Loucy (cell line): ENCODE data around the gene SMYD2.

ENCODE experiments used
- H2AFZ ChIP-seq: fragments of 200-600 bp; sonication (generic); 2 replicates; pipeline ENCODE4 v1.6.0; 2016; ENCODE audit warnings: antibody characterized with exemption, mild to moderate bottlenecking, low read length, moderate library complexity
- H3F3A ChIP-seq: fragments of 200-600 bp; 2 replicates; pipeline ENCODE4 v1.6.0; 2016; ENCODE audit warnings: antibody characterized with exemption, low read depth, mild to moderate bottlenecking
- H3K27me3 ChIP-seq: fragments of 200-600 bp; sonication (generic); 2 replicates; pipeline ENCODE4 v1.6.1; 2014; ENCODE audit warnings: low read length, mild to moderate bottlenecking; ENCODE audit not compliant: insufficient read depth, poor library complexity, severe bottlenecking
- H3K36me3 ChIP-seq: fragments of 200-600 bp; sonication (generic); 2 replicates; pipeline ENCODE4 v1.6.1; 2016; ENCODE audit warnings: low read length; ENCODE audit not compliant: insufficient read depth
- H3K4me1 ChIP-seq: fragments of 200-600 bp; sonication (generic); 2 replicates; pipeline ENCODE4 v1.5.1; 2014; ENCODE audit warnings: low read length, mild to moderate bottlenecking; ENCODE audit not compliant: insufficient read depth, poor library complexity, severe bottlenecking
- H3K4me2 ChIP-seq: fragments of 200-600 bp; sonication (generic); 2 replicates; pipeline ENCODE4 v1.6.0; 2014; ENCODE audit warnings: antibody characterized with exemption, low read length, low read depth, mild to moderate bottlenecking; ENCODE audit not compliant: poor library complexity, severe bottlenecking
- H3K4me3 ChIP-seq: fragments of 200-600 bp; sonication (generic); 2 replicates; pipeline ENCODE4 v1.5.1; 2014; ENCODE audit warnings: low read length, mild to moderate bottlenecking, mixed read lengths; ENCODE audit not compliant: poor library complexity, severe bottlenecking
- H3K79me2 ChIP-seq: fragments of 200-600 bp; sonication (generic); 2 replicates; pipeline ENCODE4 v1.6.1; 2014; ENCODE audit warnings: low read length; ENCODE audit not compliant: insufficient read depth
- H3K9ac ChIP-seq: fragments of 200-600 bp; sonication (generic); 2 replicates; pipeline ENCODE4 v1.6.0; 2014; ENCODE audit warnings: mild to moderate bottlenecking, low read depth, low read length, moderate library complexity; ENCODE audit not compliant: poor library complexity, severe bottlenecking
- H3K9me2 ChIP-seq: fragments of 200-600 bp; sonication (generic); replicated peaks from 2 replicates; pipeline ENCODE4 v1.6.1; 2016; ENCODE audit warnings: low read depth, low read length, mixed read lengths
- H3K9me3 ChIP-seq: fragments of 200-600 bp; sonication (generic); 2 replicates; pipeline ENCODE4 v1.6.1; 2014; ENCODE audit warnings: mild to moderate bottlenecking, antibody characterized with exemption, low read length, low read depth; ENCODE audit not compliant: insufficient read depth
- H4K20me1 ChIP-seq: fragments of 200-600 bp; sonication (generic); 2 replicates; pipeline ENCODE4 v1.6.0; 2014; ENCODE audit warnings: antibody characterized with exemption, low read length, mild to moderate bottlenecking; ENCODE audit not compliant: insufficient read depth, poor library complexity, severe bottlenecking
- EZH2phosphoT487 ChIP-seq: fragments of 200-600 bp; IDR thresholded peaks from 2 replicates; pipeline ENCODE4 v1.6.1; 2018; ENCODE audit warnings: antibody characterized with exemption, mild to moderate bottlenecking, moderate library complexity, borderline replicate concordance
- TF ChIP-seq, protein P1 (sequence below): fragments of 200-600 bp; sonication (generic); conservative IDR thresholded peaks from 2 replicates; pipeline ENCODE4 v1.5.1; 2014; ENCODE audit warnings: mild to moderate bottlenecking, antibody characterized with exemption, low read length

The SMYD2 gene

DNA sequence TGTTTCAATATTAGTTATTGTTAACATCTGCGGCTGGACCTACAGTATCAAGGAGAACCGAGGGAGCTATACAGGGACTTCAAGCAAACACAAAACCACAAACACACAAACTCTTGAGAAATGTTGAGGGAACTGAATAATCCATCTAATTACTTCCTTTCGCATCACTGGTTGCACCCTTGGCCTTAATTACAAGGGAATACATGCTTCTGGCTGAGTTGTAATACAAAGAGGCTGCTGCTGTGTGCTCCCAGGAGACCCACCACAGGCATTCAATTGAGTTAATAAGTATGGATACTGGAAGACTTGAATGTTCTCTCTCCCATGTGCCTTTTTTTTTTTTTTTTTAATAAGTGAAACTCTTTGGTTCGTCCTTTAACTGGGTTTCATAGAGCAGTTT, 16.8 kb upstream of the SMYD2 start:
- Histone ChIP-seq H3K9me3 (no peaks in the 10 kb centered on the region), H3F3A (no peaks in the 10 kb centered on the region), H3K27me3 (no peaks in the 10 kb centered on the region), H2AFZ (no peak overlapping the region), H3K4me1 (peaks cover 16% of the 10 kb centered on the region), H3K4me3 (no peak overlapping the region), H3K36me3 (no peaks in the 10 kb centered on the region), H3K79me2 (no peaks in the 10 kb centered on the region), H3K9me2 (no peaks in the 10 kb centered on the region), H3K4me2 (no peak overlapping the region), H3K9ac (no peak overlapping the region), H4K20me1 (no peaks in the 10 kb centered on the region)
- no peak for TF ChIP-seq EZH2phosphoT487
- TF ChIP-seq, protein P1, sequence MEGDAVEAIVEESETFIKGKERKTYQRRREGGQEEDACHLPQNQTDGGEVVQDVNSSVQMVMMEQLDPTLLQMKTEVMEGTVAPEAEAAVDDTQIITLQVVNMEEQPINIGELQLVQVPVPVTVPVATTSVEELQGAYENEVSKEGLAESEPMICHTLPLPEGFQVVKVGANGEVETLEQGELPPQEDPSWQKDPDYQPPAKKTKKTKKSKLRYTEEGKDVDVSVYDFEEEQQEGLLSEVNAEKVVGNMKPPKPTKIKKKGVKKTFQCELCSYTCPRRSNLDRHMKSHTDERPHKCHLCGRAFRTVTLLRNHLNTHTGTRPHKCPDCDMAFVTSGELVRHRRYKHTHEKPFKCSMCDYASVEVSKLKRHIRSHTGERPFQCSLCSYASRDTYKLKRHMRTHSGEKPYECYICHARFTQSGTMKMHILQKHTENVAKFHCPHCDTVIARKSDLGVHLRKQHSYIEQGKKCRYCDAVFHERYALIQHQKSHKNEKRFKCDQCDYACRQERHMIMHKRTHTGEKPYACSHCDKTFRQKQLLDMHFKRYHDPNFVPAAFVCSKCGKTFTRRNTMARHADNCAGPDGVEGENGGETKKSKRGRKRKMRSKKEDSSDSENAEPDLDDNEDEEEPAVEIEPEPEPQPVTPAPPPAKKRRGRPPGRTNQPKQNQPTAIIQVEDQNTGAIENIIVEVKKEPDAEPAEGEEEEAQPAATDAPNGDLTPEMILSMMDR = no peak

DNA sequence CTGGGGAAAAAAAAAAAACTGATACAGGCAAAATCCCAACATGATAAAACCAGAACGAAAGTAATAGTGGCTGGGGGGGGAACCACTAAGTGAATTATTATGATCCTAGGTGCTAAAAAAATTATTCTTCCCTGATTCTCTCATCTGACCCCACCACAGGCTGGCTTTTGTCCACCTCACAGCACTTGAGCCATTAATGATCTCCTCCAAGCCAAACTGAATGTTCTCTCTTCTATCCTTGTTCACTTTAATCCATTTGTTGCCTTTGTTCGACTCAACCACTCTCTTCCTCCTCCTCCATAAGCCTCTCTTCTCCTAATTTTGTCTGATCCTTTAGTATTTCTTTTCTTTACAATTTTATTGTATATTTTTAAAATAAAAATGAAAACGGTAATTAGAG, 16.0 kb upstream of the SMYD2 start:
- TF ChIP-seq EZH2phosphoT487 = no peak
- no peaks in the 10 kb centered on the region for H3K27me3 ChIP-seq
- H4K20me1 ChIP-seq = no peaks in the 10 kb centered on the region
- no peaks in the 10 kb centered on the region for H3K36me3 ChIP-seq
- no peaks in the 10 kb centered on the region for H3K9me2 ChIP-seq
- no peaks in the 10 kb centered on the region for H3K9me3 ChIP-seq
- H3K4me3 ChIP-seq = no peak overlapping the region
- no peak overlapping the region for H3K4me2 ChIP-seq
- H3K4me1 ChIP-seq = peaks cover 9% of the 10 kb centered on the region
- H3K79me2 ChIP-seq = no peaks in the 10 kb centered on the region
- no peaks in the 10 kb centered on the region for H3F3A ChIP-seq
- no peak overlapping the region for H2AFZ ChIP-seq
- no peak overlapping the region for H3K9ac ChIP-seq

DNA sequence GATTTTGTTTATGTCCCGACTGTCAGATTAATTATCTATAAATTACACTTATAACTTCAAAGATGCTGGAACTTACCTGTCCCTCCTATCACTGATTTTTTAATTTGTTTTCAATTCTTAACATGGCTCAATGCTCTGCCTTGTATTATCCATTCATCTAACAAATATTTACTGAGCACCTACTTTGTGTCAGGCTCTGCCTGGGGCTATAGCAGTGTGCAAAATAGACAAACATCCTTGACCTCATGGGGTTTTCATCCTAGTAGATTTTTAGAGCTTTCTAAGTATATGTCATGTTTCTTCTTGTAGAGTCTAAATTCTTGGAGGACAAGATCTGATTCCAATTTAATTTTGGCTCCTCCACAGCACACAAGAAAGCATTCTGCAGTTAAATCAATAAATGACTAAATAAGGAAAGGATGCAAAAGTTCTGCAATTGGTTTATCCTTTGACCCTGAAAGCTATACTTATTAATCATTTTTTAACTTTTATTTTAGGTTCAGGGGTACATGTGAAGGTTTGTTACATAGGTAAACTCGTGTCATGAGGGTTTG, 10.8 kb upstream of the SMYD2 start:
- Histone ChIP-seq H3K79me2 (no peaks in the 10 kb centered on the region), H3K27me3 (no peaks in the 10 kb centered on the region), H2AFZ (0 out of 2 replicates have a peak overlapping the region, but pooled peaks have one; percentile 10), H3K4me2 (no peak overlapping the region), H4K20me1 (no peaks in the 10 kb centered on the region), H3K4me1 (peaks cover 16% of the 10 kb centered on the region), H3K9me3 (no peaks in the 10 kb centered on the region), H3F3A (no peaks in the 10 kb centered on the region), H3K36me3 (no peaks in the 10 kb centered on the region), H3K9me2 (no peaks in the 10 kb centered on the region), H3K4me3 (no peak overlapping the region), H3K9ac (no peak overlapping the region)
- TF ChIP-seq, protein P1 = no peak
- no peak for TF ChIP-seq EZH2phosphoT487
